OCI-LY1 (cell line): ENCODE results near the gene EDEM2.

Experiments
- EZH2 ChIP-seq: fragments of 200-600 bp; sonication (generic), shearing (Covaris generic); IDR thresholded peaks from 2 replicates; pipeline ENCODE4 v1.8.0; 2017; ENCODE audit warnings: borderline replicate concordance, mixed run types, mild to moderate bottlenecking, antibody characterized with exemption, low read length, moderate library complexity, mixed read lengths
- TF ChIP-seq, protein P1 (sequence below): fragments of 200-600 bp; sonication (generic), shearing (Covaris generic); IDR thresholded peaks from 2 replicates; pipeline ENCODE4 v1.5.1; 2017; ENCODE audit warnings: mild to moderate bottlenecking, antibody characterized with exemption, low read length, moderate library complexity, mixed read lengths

DNA sequence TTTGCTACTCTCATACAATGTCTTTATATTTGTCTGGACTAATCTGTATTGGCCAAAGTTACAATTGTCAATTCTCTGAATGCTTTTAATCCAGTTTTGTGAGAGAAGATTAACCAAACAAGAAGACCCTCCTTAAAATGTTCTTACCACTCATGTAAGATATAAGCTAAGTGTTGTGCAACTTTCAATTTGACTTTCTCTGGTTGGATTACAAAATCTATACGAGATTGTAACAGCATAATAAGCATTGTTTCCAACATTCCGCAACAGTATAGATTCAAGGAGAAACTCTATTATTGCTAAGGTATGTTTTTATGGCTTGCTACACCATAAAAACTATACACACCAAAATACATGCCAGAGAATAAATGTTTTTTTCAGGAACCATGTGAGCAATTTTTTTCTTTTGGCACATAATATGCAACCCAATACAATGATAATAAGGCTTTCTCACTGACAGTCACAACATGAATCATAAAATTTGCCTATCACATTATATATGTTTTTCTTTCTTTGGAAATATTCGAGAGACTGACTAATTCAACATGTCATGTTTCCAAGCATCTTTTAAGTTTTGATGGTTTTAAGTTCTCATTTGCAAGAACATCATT is 42.3 kb downstream of the EDEM2 start:
- TF ChIP-seq, protein P1, sequence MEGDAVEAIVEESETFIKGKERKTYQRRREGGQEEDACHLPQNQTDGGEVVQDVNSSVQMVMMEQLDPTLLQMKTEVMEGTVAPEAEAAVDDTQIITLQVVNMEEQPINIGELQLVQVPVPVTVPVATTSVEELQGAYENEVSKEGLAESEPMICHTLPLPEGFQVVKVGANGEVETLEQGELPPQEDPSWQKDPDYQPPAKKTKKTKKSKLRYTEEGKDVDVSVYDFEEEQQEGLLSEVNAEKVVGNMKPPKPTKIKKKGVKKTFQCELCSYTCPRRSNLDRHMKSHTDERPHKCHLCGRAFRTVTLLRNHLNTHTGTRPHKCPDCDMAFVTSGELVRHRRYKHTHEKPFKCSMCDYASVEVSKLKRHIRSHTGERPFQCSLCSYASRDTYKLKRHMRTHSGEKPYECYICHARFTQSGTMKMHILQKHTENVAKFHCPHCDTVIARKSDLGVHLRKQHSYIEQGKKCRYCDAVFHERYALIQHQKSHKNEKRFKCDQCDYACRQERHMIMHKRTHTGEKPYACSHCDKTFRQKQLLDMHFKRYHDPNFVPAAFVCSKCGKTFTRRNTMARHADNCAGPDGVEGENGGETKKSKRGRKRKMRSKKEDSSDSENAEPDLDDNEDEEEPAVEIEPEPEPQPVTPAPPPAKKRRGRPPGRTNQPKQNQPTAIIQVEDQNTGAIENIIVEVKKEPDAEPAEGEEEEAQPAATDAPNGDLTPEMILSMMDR: no peak
- TF ChIP-seq EZH2: no peak
